ACHN (cell line): ENCODE measurements around the gene UBE2L3.
"Not testable (repeated sequence)": the region's sequence is repeated elsewhere in the genome, so short reads cannot be mapped to it uniquely, and the experiment has no call there.

Source experiments
- DNase-seq: peaks from one replicate; pipeline ENCODE4 v3.0.0-alpha.2; 2015
- in situ Hi-C: cut with HindIII; loops from 2 replicates; pipeline ENCODE4 v1.10.0; 2017; ENCODE audit warnings: low sequenced_read_pairs, low pct_ligation_motif_present, low pct_unique_long_range_greater_than_20kb

UBE2L3 gene

DNA sequence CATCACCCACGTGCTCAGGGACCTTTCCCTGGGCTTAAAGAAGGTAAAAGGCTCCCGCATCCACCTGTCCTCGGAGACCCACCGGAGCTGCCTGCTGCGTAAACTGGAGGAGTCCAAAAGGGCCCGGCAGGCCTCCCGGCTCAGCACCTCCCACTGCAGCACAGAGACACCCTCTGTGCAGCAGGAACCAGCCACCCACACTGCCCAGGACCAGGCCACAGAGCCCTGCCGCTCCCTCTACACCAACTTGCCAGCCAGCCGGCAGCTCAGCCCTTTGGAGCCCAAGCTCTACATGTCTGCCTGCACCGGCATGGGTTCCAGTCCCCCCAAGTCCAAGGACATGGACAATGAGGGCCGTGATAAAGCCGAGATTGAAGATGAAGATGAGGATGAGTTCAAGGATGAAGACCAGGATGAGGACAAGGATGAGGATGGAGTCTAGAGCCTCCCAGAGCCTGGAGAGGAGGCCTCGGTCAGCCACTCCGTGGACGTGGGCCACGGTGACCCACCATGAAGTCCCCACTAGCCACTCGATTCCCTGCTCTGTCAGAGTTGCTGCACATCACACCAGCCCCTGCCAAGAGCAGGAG is 69.2 kb downstream of the UBE2L3 start:
- no peak for DNase-seq
- in situ Hi-C loops = no loop called here

DNA sequence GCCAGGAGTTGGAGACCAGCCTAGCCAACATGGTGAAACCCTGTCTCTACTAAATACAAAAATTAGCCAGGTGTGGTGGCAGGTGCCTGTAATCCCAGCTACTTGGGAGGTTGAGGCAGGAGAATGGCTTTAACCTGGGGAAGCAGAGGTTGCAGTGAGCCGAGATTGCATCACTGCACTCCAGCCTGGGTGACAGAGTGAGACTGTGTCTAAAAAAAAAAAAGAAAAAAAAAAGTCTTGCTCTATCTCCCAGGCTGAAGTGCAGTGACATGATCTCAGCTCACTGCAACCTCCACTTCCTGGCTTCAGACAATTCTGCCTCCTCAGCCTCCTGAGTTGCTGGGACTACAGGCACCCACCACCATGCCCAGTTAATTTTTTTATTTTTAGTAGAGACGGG is 69.9 kb downstream of the UBE2L3 start:
- DNase-seq, in situ Hi-C loops: not testable (repeated sequence)

DNA sequence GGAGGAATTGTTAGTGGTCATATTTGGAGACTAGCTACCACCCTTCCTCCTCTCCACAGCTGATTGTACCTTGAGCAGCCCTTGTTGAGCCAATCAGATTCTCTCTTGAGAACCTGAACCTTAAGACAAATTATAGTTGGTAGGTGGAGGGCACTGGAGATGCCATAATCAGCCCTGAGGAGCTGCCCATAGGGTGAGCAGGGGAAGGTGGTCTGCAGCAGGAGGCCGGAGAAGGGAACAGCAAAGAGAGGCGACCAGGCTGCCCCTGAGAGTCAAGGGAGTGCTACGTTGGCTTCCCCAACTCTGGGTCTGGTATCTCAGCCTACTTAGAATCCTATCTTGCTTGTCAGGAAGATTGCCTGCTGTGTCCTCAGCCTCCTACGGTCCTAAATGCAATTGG is 71.8 kb downstream of the UBE2L3 start:
- in situ Hi-C loops = no loop called here
- DNase-seq = no peak

DNA sequence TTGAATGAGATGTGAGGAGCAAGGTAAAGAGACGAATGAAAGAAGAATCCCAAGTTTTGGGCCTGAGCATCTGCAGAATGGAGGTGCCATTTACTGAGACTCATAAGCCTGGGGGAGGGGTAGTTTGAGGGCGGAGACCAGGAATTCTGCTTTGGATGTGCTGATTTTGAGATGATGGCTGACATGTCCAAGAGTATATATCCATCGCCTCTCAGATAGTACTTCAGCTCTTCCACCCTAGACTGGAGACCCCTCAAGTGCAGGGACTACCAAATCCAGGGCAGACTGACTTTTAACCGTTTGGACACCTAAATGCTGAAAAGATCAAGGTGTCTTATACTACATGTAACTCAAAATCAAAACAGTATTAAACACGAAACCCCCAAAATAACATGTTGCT is 73.3 kb downstream of the UBE2L3 start:
- no peak for DNase-seq
- in situ Hi-C loops = no loop called here

DNA sequence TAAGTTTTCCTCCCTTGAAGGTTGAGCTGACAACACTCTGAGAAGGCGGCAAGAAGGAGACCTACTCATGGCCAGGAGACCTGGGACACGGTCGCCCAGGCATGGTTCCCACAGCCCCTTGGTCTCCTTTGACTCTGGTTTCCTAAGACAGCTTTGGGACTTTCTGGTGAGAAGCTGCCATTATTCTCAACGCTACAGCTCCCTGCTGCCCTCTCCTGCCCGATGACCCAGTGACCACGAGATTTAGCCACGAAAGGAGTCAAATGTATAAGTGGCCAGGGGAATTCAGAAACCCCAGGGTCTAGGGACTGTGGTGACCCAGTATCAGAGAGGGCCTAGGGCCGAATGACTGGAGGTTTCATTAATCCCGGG is 73.9 kb downstream of the UBE2L3 start:
- in situ Hi-C loops = no loop called here
- DNase-seq = peak; percentile 61

DNA sequence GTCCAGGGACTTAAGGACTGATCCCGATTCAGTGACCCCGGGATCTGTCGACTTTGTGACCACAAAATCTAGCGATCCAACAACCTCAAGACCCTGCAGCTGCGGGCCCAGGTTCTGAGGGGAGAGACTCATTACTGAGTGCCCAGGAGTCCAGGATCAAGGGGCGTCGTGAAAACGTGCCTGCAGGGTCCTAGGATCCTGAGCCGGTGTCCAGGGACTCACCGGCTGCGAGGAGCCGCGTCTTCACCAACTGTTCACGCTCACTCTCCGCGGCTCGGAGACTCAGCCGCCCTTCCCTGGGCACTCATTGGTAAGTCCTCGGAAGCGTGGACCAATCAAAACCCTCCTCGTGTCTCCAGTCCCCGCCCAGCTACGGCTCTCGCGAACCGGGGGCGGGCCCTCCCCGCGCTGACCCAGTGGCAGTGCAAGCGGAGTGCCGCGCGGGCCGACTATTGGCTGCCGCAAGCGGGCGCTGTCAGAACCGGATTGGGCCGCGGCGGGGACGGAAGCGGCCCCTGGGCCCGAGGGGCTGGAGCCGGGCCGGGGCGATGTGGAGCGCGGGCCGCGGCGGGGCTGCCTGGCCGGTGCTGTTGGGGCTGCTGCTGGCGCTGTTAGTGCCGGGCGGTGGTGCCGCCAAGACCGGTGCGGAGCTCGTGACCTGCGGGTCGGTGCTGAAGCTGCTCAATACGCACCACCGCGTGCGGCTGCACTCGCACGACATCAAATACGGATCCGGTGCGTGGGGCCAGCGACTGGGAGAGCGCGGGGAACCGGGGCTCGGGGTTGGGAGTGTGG is 74.5 kb downstream of the UBE2L3 start, which contains the start of gene SDF2L1:
Gene SDF2L1 (plus strand): TSS at position 514 of the 795 bp plus-strand sequence. CDS start 35 bp downstream, at position 549.
- DNase-seq = peak; percentile 97
- in situ Hi-C loops = no loop called here

GRCh38 chr22:21642584-21643448 is 75.3 kb downstream of the UBE2L3 start:
- peak; percentile 69 for DNase-seq
- in situ Hi-C loops = no loop called here

DNA sequence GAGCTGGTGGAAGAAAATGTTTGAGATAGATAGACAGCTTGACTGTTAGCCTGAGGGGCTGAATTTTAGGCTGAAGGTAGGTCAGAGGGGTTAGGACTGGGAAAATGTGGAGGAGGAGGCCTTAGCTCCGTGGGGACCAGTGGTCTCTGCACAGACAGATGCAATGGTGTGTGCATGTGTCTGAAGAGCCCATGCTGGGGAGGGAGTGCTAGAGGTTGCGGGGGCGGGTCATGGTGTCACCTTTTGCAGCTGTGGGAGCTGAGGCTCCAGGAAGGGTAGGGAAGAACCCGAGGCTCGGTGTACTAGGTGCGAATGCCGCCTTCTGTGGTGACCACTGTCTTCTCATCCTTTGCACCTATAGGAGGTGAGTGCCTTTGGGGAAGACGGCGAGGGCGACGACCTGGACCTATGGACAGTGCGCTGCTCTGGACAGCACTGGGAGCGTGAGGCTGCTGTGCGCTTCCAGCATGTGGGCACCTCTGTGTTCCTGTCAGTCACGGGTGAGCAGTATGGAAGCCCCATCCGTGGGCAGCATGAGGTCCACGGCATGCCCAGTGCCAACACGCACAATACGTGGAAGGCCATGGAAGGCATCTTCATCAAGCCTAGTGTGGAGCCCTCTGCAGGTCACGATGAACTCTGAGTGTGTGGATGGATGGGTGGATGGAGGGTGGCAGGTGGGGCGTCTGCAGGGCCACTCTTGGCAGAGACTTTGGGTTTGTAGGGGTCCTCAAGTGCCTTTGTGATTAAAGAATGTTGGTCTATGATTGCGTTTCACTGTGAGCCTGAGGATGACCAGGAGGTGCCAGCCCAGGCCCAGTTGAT is 76.2 kb downstream of the UBE2L3 start:
- DNase-seq = no peak
- in situ Hi-C loops = no loop called here

DNA sequence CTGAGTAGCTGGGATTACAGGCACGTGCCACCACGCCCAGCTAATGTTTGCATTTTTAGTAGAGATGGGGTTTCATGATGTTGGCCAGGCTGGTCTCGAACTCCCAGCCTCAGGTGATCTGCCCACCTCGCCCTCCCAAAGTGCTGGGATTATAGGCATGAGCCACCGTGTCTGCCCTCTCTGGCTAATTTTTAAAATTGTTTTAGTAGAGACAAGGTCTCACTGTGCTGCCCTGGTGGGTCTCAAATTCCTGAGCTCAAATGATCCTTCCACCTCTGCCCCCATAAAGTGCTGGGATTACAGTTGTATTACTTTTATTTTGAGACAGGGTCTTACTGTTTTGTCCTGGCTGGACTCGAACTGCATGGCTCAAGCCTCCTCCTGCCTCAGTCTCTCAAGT is 78.0 kb downstream of the UBE2L3 start:
- in situ Hi-C loops, DNase-seq: not testable (repeated sequence)

DNA sequence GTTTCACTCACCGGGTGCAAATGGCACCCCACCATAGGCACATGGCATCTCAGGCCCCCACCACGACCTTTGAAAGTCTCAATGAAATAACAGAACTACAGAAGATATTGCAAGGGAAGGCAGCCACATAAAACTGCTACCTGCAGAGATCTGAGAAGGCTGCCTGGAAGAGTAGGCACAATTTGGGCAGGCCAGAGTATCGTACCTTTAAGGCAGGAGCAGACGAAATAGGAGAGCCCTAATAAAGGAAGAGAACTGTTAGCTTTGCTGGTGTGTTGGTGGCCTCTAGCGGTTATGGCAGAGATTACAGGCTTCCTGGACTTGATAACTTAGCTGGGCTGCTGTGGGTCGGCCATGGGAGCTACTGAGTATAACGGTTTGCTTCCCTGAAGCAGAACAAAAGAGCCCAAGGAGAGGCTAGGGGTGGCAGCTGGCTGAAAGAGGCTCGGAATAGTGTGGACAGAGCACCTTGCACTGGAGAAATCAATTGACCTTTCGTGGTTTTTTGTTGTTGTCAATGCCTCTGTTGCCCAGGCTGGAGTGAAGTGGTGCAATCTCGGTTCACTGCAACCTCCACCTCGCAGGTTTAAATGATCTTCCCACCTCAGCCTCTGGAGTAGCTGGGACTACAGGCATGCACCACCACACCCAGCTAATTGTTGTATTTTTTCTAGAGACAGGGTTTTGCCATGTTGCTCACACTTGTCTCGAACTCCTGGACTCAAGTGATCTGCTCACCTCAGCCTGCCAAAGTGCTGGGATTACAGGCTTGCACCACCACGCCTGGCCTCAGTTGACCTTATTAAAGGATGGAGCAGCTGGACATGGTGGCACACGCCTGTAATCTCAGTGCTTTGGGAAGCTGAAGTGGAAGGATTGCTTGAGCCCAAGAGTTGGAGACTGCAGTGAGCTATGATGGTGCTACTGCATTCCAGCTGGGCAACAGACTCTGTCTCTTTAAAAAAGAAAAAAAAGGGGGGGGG is 79.4 kb downstream of the UBE2L3 start:
- DNase-seq = peak; percentile 77
- in situ Hi-C loops = no loop called here

GRCh38 chr22:21650280-21650679 is 82.8 kb downstream of the UBE2L3 start:
- DNase-seq = no peak
- in situ Hi-C loops = no loop called here

DNA sequence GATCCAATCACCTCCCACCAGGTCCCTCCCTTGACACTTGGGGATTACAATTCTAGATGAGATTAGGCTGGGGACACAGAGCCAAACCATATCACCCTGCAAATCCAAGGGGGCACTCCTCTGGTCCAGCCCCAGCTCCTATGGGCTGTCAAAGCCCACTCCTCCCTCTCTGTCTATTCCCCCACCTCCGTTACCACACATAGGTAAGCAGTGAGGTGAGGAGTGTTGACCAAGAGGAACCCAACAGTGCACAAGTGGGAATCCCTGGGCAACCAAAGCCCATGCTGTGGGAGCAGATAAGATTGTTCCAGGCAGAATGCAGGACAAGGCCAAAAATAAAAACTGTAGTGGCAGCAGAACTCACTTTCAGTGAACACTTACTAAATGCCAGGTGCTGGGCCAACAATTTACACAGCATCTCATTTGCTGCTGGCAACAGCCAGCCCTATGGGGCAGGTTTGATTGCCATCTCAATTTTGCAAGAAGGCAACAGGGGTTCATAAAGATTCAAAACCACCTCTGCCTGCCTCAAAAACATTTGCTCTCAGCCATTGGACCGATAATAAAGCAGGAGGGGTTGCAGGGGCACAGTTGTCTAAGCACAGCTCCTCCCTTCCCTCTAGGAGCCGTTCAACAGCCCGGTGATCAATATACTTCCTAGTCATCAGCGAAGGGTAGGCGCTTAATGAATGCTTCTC is 83.5 kb downstream of the UBE2L3 start:
- no peak for DNase-seq
- in situ Hi-C loops = no loop called here

- no peak for DNase-seq
- in situ Hi-C loops = no loop called here
These were observed 84.1 kb downstream of the UBE2L3 start for GRCh38 chr22:21651521-21652009.

DNA sequence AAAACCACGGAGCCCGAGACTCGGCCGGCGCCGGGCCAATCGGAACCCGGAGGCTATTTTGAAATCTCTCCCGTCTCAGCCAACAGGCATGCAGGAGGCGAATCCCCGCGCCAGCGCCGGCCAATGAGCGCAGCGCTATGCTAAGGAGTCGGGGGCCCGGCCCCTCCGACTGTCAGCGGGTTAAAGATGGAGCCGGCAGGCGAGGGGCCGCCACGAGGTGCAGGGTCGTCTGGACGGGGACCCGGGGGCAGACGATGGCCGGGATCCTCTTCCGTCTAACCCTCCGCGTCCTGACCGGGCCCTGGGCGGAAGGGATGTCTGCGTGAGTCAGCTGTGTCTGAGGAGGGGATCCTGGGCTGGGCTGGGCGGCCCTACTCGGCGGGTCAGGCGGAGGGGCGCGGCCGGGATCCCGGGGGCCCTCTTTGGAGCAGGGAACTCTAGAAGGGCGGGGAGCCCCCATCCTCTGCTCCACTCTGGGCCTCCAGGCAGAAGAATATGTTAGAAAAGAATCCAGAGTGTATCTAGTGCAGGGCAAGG is 84.6 kb downstream of the UBE2L3 start:
- DNase-seq = peak; percentile 88
- in situ Hi-C loops = no loop called here

GRCh38 chr22:21652547-21653545 is 85.3 kb downstream of the UBE2L3 start:
- no peak for DNase-seq
- in situ Hi-C loops = no loop called here
